HL-60 (cell line): ENCODE data around the gene GNG3.

Source experiments
- DNase-seq, 2 experiments: peaks; one replicate each; pipeline ENCODE4 v3.0.0-alpha.2; 2010 to 2020; ENCODE audit warnings: low read depth in 1 of 2, low spot score in 1 of 2
- H3K27ac ChIP-seq: fragments of 250-450 bp; sonication (Bioruptor Pico); replicated peaks from 2 replicates; pipeline ENCODE4 v1.5.1; 2020; ENCODE audit warnings: mild to moderate bottlenecking, moderate library complexity
- H3K27me3 ChIP-seq: fragments of 250-450 bp; sonication (Bioruptor Pico); 2 replicates; pipeline ENCODE4 v1.5.1; 2021; ENCODE audit warnings: mild to moderate bottlenecking, moderate library complexity; ENCODE audit not compliant: insufficient read depth, poor library complexity, severe bottlenecking
- H3K4me3 ChIP-seq: replicated peaks from 2 replicates; pipeline ENCODE4 v1.5.1; 2011; ENCODE audit warnings: mild to moderate bottlenecking, control low read depth, low read length; ENCODE audit not compliant: insufficient read depth
- CTCF ChIP-seq: IDR thresholded peaks from one replicate; pipeline ENCODE4 v1.5.1; 2011; ENCODE audit warnings: low read length, control low read depth, inconsistent platforms; ENCODE audit not compliant: insufficient read depth
- GABPA ChIP-seq: IDR thresholded peaks from 2 replicates; pipeline ENCODE4 v1.6.1; 2012; ENCODE audit warnings: low read depth
- POLR2AphosphoS5 ChIP-seq: IDR thresholded peaks from 2 replicates; pipeline ENCODE4 v1.6.1; 2012; ENCODE audit warnings: low read depth
- REST ChIP-seq: IDR thresholded peaks from 2 replicates; pipeline ENCODE4 v1.6.1; 2012; ENCODE audit warnings: low read depth; ENCODE audit not compliant: insufficient replicate concordance
- SPI1 ChIP-seq: IDR thresholded peaks from 2 replicates; pipeline ENCODE4 v1.6.1; 2012; ENCODE audit warnings: low read depth, mild to moderate bottlenecking, borderline replicate concordance

The GNG3 gene

GRCh38 chr11:62719302-62719978, 12.0 kb downstream of the GNG3 start:
- Histone ChIP-seq H3K27me3 (no peaks in the 10 kb centered on the region), H3K27ac (no peak overlapping the region), H3K4me3 (no peak overlapping the region)
- no peak for DNase-seq
- TF ChIP-seq GABPA (no peak), POLR2AphosphoS5 (no peak), REST (no peak), SPI1 (no peak), CTCF (no peak)

GRCh38 chr11:62721994-62722393, 14.5 kb downstream of the GNG3 start:
- no peak overlapping the region for H3K27ac ChIP-seq
- no peak overlapping the region for H3K4me3 ChIP-seq
- TF ChIP-seq GABPA (no peak), CTCF (no peak), REST (no peak), SPI1 (no peak), POLR2AphosphoS5 (no peak)
- no peaks in the 10 kb centered on the region for H3K27me3 ChIP-seq
- DNase-seq = no peak

- H3K4me3 ChIP-seq = no peak overlapping the region
- TF ChIP-seq REST = no peak
- TF ChIP-seq GABPA = no peak
- no peak for TF ChIP-seq SPI1
- no peak for TF ChIP-seq POLR2AphosphoS5
- no peak for TF ChIP-seq CTCF
- no peak for DNase-seq
- no peaks in the 10 kb centered on the region for H3K27me3 ChIP-seq
- H3K27ac ChIP-seq = no peak overlapping the region
Observed at GRCh38 chr11:62724171-62724570, 16.7 kb downstream of the GNG3 start.
